CD4-positive, alpha-beta memory T cell (primary cell): ENCODE results near the gene DIS3L. TPM values are rescaled to one million over a fixed set of nuclear protein-coding genes. Genes with fewer than 3 reads are reported as not detected.
"Not testable (repeated sequence)": the region's sequence is repeated elsewhere in the genome, so short reads cannot be mapped to it uniquely, and the experiment has no call there.

ENCODE experiments used
- CTCF ChIA-PET: fragments of 350-600 bp; sonication (Branson Sonifier 250); formaldehyde crosslinking; loops from one replicate; lab custom pipeline; 2021; ENCODE audit warnings: inconsistent platforms; ENCODE audit not compliant: partially characterized antibody; lab: Charles Lee
- POLR2A ChIA-PET: fragments of 350-600 bp; sonication (Branson Sonifier 250); formaldehyde crosslinking; loops from one replicate; lab custom pipeline; 2021; ENCODE audit not compliant: partially characterized antibody; lab: Charles Lee
- DNase-seq, 5 donors: peaks; one replicate each; pipeline versions ENCODE4 v3.0.0 to v3.0.0-alpha.2; 2020 to 2022; ENCODE audit warnings: mixed read lengths in 1 of 5
- H3K27ac ChIP-seq: one replicate; pipeline ENCODE4 v1.7.0; 2013; ENCODE audit warnings: low read depth, low read length
- H3K27me3 ChIP-seq: 2 replicates; pipeline ENCODE4 v1.7.0; 2013; ENCODE audit warnings: mild to moderate bottlenecking, low read length, moderate library complexity; ENCODE audit not compliant: insufficient read depth
- H3K36me3 ChIP-seq: 2 replicates; pipeline ENCODE4 v1.7.0; 2013; ENCODE audit warnings: mild to moderate bottlenecking, low read length, moderate library complexity; ENCODE audit not compliant: insufficient read depth
- H3K4me1 ChIP-seq: 2 replicates; pipeline ENCODE4 v1.7.0; 2013; ENCODE audit warnings: mild to moderate bottlenecking, low read length, moderate library complexity; ENCODE audit not compliant: insufficient read depth
- H3K4me3 ChIP-seq, 2 donors: one replicate each; pipeline ENCODE4 v1.7.0; 2013; ENCODE audit warnings: low read length in 2 of 2, mild to moderate bottlenecking in 1 of 2
- H3K9me3 ChIP-seq, 2 donors: one replicate each; pipeline ENCODE4 v1.7.0; 2013; ENCODE audit warnings: low read length in 2 of 2, control low read depth in 1 of 2; ENCODE audit not compliant: control insufficient read depth in 1 of 2
- H3K27ac Mint-ChIP-seq, 7 donors: one replicate each; pipeline ENCODE4 v1.8.0; 2020 to 2021; ENCODE audit warnings: mixed read lengths in 7 of 7, mild to moderate bottlenecking in 6 of 7, inconsistent platforms in 3 of 7, moderate library complexity in 3 of 7
- H3K27me3 Mint-ChIP-seq, 2 donors: one replicate each; pipeline ENCODE4 v1.8.0; 2020 to 2021; ENCODE audit warnings: mixed read lengths in 2 of 2
- H3K36me3 Mint-ChIP-seq, 2 donors: one replicate each; pipeline ENCODE4 v1.8.0; 2020 to 2021; ENCODE audit warnings: mixed read lengths in 2 of 2, inconsistent platforms in 1 of 2, mild to moderate bottlenecking in 1 of 2
- H3K4me1 Mint-ChIP-seq, 4 donors: one replicate each; pipeline ENCODE4 v1.8.0; 2020 to 2021; ENCODE audit warnings: mixed read lengths in 4 of 4, mild to moderate bottlenecking in 1 of 4
- H3K4me3 Mint-ChIP-seq, 8 donors: one replicate each; pipeline ENCODE4 v1.8.0; 2020 to 2021; ENCODE audit warnings: mixed read lengths in 8 of 8, mild to moderate bottlenecking in 7 of 8, moderate library complexity in 6 of 8, inconsistent platforms in 3 of 8
- H3K9me3 Mint-ChIP-seq, 8 donors: one replicate each; pipeline ENCODE4 v1.8.0; 2020 to 2021; ENCODE audit warnings: mixed read lengths in 8 of 8, mild to moderate bottlenecking in 5 of 8, inconsistent platforms in 3 of 8, moderate library complexity in 1 of 8
- intact Hi-C: fragments of 100-400 bp; cut with micrococcal nuclease; formaldehyde crosslinking; loops from one replicate; pipeline ENCODE4 v1.15.1; 2023
- polyA plus RNA-seq, 2 donors: library from polyadenylated mRNA; unstranded; fragments of 300-500 nt; fragmentation: Illumina TruSeq; gene quantifications; one replicate each; pipeline ENCODE4 v1.2.3, GENCODE V29; 2021
- total RNA-seq, 2 experiments: library from RNA; stranded (reverse); gene quantifications; one replicate each; pipeline ENCODE4 v1.2.3, GENCODE V29; 2021

DIS3L gene
- total and polyA plus RNA-seq, 4 experiments from 2014 or later = 32.4 to 40.3 (median 36.2) TPM

- DNase-seq = no peak
- peaks cover 47 to 84% of the 10 kb centered on the region in 2 donors for H3K36me3 Mint-ChIP-seq
- H3K27ac ChIP-seq = no peak overlapping the region
- H3K27me3 ChIP-seq = no peaks in the 10 kb centered on the region
- POLR2A ChIA-PET = no interaction called here
- no peak overlapping the region for H3K4me3 ChIP-seq
- peaks cover 0 to 3% (median 0%) of the 10 kb centered on the region in 4 donors for H3K4me1 Mint-ChIP-seq
- H3K27me3 Mint-ChIP-seq = no peaks in the 10 kb centered on the region
- peaks cover 42% of the 10 kb centered on the region for H3K36me3 ChIP-seq
- peak overlapping the region in 1 of 7 donors; percentile 37 for H3K27ac Mint-ChIP-seq
- H3K4me3 Mint-ChIP-seq = no peak overlapping the region
- CTCF ChIA-PET = no interaction called here
- intact Hi-C loops = no loop called here
- no peaks in the 10 kb centered on the region for H3K9me3 Mint-ChIP-seq
- H3K9me3 ChIP-seq = no peaks in the 10 kb centered on the region
- no peaks in the 10 kb centered on the region for H3K4me1 ChIP-seq
These were observed 17.4 kb downstream of the DIS3L start for GRCh38 chr15:66310786-66311185.

GRCh38 chr15:66312144-66312543, 18.8 kb downstream of the DIS3L start:
- H3K27ac ChIP-seq = no peak overlapping the region
- H3K9me3 Mint-ChIP-seq = no peaks in the 10 kb centered on the region
- no peaks in the 10 kb centered on the region for H3K27me3 Mint-ChIP-seq
- intact Hi-C loops = no loop called here
- no peak overlapping the region for H3K4me3 ChIP-seq
- H3K27ac Mint-ChIP-seq = peak overlapping the region in 2 of 7 donors; percentile 12 to 83
- peaks cover 42% of the 10 kb centered on the region for H3K36me3 ChIP-seq
- H3K27me3 ChIP-seq = no peaks in the 10 kb centered on the region
- H3K36me3 Mint-ChIP-seq = peaks cover 52 to 83% of the 10 kb centered on the region in 2 donors
- H3K4me1 Mint-ChIP-seq = peaks cover 0 to 3% (median 1%) of the 10 kb centered on the region in 4 donors
- no peak overlapping the region for H3K4me3 Mint-ChIP-seq
- CTCF ChIA-PET = interaction anchor here (0.7 to 1.0 kb wide), 2 partner anchors 9 to 25 kb away, joined by 3 read pairs; no protein-coding TSS in a partner anchor
- no peaks in the 10 kb centered on the region for H3K9me3 ChIP-seq
- POLR2A ChIA-PET = no interaction called here
- no peaks in the 10 kb centered on the region for H3K4me1 ChIP-seq
- DNase-seq = no peak

- Mint-ChIP-seq H3K4me1 (no peaks in the 10 kb centered on the region), H3K27me3 (no peaks in the 10 kb centered on the region), H3K36me3 (peaks cover 36 to 74% of the 10 kb centered on the region in 2 donors), H3K9me3 (no peaks in the 10 kb centered on the region), H3K4me3 (no peak overlapping the region), H3K27ac (peak overlapping the region in 3 of 7 donors; percentile 33 to 57 (median 55))
- Histone ChIP-seq H3K4me3 (no peak overlapping the region), H3K9me3 (no peaks in the 10 kb centered on the region), H3K27ac (no peak overlapping the region), H3K4me1 (no peaks in the 10 kb centered on the region), H3K27me3 (no peaks in the 10 kb centered on the region), H3K36me3 (peaks cover 49% of the 10 kb centered on the region)
- DNase-seq = no peak
- intact Hi-C loops = no loop called here
- POLR2A ChIA-PET = no interaction called here
- CTCF ChIA-PET = interaction anchor here (1.6 kb wide), 1 partner anchor 175 kb away, joined by 5 read pairs; the partner anchor contains the start of gene SNAPC5
These were observed 30.1 kb downstream of the DIS3L start for GRCh38 chr15:66323312-66323928.

GRCh38 chr15:66326051-66326450, 32.7 kb downstream of the DIS3L start:
- H3K4me1 ChIP-seq = no peaks in the 10 kb centered on the region
- CTCF ChIA-PET = interaction anchor here (1.1 kb wide), 1 partner anchor 173 kb away, joined by 4 read pairs; no protein-coding TSS in a partner anchor
- peaks cover 33 to 75% of the 10 kb centered on the region in 2 donors for H3K36me3 Mint-ChIP-seq
- H3K4me3 ChIP-seq = no peak overlapping the region
- intact Hi-C loops = no loop called here
- H3K27me3 ChIP-seq = no peaks in the 10 kb centered on the region
- H3K27ac Mint-ChIP-seq = no peak overlapping the region
- no peaks in the 10 kb centered on the region for H3K4me1 Mint-ChIP-seq
- H3K9me3 Mint-ChIP-seq = no peaks in the 10 kb centered on the region
- H3K4me3 Mint-ChIP-seq = no peak overlapping the region
- H3K27ac ChIP-seq = no peak overlapping the region
- H3K27me3 Mint-ChIP-seq = no peaks in the 10 kb centered on the region
- POLR2A ChIA-PET = interaction anchor here (1.5 kb wide), 1 partner anchor 172 kb away, joined by 6 read pairs; the partner anchor contains the start of gene SNAPC5
- H3K36me3 ChIP-seq = peaks cover 64% of the 10 kb centered on the region
- no peaks in the 10 kb centered on the region for H3K9me3 ChIP-seq
- DNase-seq = no peak

- no peak overlapping the region for H3K27ac ChIP-seq
- Mint-ChIP-seq H3K4me3 (no peak overlapping the region), H3K27me3 (no peaks in the 10 kb centered on the region), H3K9me3 (no peaks in the 10 kb centered on the region), H3K36me3 (peaks cover 37 to 76% of the 10 kb centered on the region in 2 donors), H3K4me1 (no peaks in the 10 kb centered on the region), H3K27ac (no peak overlapping the region)
- H3K4me1 ChIP-seq = no peaks in the 10 kb centered on the region
- no peak for DNase-seq
- H3K27me3 ChIP-seq = no peaks in the 10 kb centered on the region
- intact Hi-C loops = no loop called here
- no peaks in the 10 kb centered on the region for H3K9me3 ChIP-seq
- no peak overlapping the region for H3K4me3 ChIP-seq
- peaks cover 58% of the 10 kb centered on the region for H3K36me3 ChIP-seq
- ChIA-PET CTCF (no interaction called here), POLR2A (no interaction called here)
These were observed 34.4 kb downstream of the DIS3L start for GRCh38 chr15:66327736-66328135.

- Mint-ChIP-seq H3K4me1 (no peaks in the 10 kb centered on the region), H3K36me3 (peaks cover 36 to 75% of the 10 kb centered on the region in 2 donors), H3K9me3 (no peaks in the 10 kb centered on the region), H3K27ac (peak overlapping the region in 1 of 7 donors; percentile 35), H3K27me3 (no peaks in the 10 kb centered on the region), H3K4me3 (no peak overlapping the region)
- Histone ChIP-seq H3K4me3 (no peak overlapping the region), H3K36me3 (peaks cover 48% of the 10 kb centered on the region), H3K4me1 (no peaks in the 10 kb centered on the region), H3K27me3 (no peaks in the 10 kb centered on the region), H3K9me3 (no peaks in the 10 kb centered on the region), H3K27ac (no peak overlapping the region)
- ChIA-PET POLR2A (no interaction called here), CTCF (no interaction called here)
- intact Hi-C loops = no loop called here
- no peak for DNase-seq
These were observed 35.4 kb downstream of the DIS3L start for GRCh38 chr15:66328771-66329170.

GRCh38 chr15:66348530-66348929, 55.2 kb downstream of the DIS3L start:
- H3K27ac ChIP-seq, H3K4me1 Mint-ChIP-seq, H3K27me3 ChIP-seq, H3K9me3 Mint-ChIP-seq, H3K4me3 Mint-ChIP-seq, H3K27ac Mint-ChIP-seq, H3K9me3 ChIP-seq, DNase-seq, intact Hi-C loops, H3K27me3 Mint-ChIP-seq, H3K36me3 ChIP-seq, H3K4me3 ChIP-seq, H3K4me1 ChIP-seq, CTCF ChIA-PET: not testable (repeated sequence)
- POLR2A ChIA-PET = interaction anchor here (1.8 kb wide), 1 partner anchor 7 kb away, joined by 4 read pairs; the partner anchor contains the start of gene TIPIN
- peaks cover 20 to 21% of the 10 kb centered on the region in 2 donors for H3K36me3 Mint-ChIP-seq
